ENCODE measurements around the gene LMAN2L. TPM values are rescaled to one million over a fixed set of nuclear protein-coding genes. Genes with fewer than 3 reads are reported as not detected.
A peak's percentile ranks its signal among the peaks of the same experiment; 100 is the strongest.

The LMAN2L gene
- total and polyA plus RNA-seq, 8 donors, result 5.4 to 15.8 (median 6.8) TPM

GRCh38 chr2:96703021-96703751 is 36.7 kb downstream of the LMAN2L start:
- Histone ChIP-seq H3K9me3 (no peaks in the 10 kb centered on the region), H3K4me1 (no peaks in the 10 kb centered on the region), H3K27me3 (no peaks in the 10 kb centered on the region), H3K4me3 (no peak overlapping the region), H3K36me3 (peaks cover 0 to 19% (median 15%) of the 10 kb centered on the region in 3 donors), H3K27ac (no peak overlapping the region)
- WGBS, 2 donors, result 97% methylated on average over 16 of the region's 16 CpGs
- DNase-seq (peak in 1 of 6 donors; percentile 30), ATAC-seq (no peak), FAIRE-seq (no peak)
- intact Hi-C loops (cut with DNase I), result no loop called here
- no peak for TF ChIP-seq CTCF (IDR thresholded peaks at IDR 0.05)

GRCh38 chr2:96702098-96702785 is 37.6 kb downstream of the LMAN2L start:
- DNase-seq (no peak), ATAC-seq (no peak), FAIRE-seq (no peak)
- no peaks in the 10 kb centered on the region for H3K4me1 ChIP-seq
- no peak for TF ChIP-seq CTCF (IDR thresholded peaks at IDR 0.05)
- H3K27me3 ChIP-seq, result no peaks in the 10 kb centered on the region
- 90 to 91% methylated on average over 17 of the region's 17 CpGs for WGBS, 2 donors
- H3K4me3 ChIP-seq, result no peak overlapping the region
- peaks cover 0 to 15% (median 10%) of the 10 kb centered on the region in 3 donors for H3K36me3 ChIP-seq
- intact Hi-C loops (cut with DNase I), result no loop called here
- no peak overlapping the region for H3K27ac ChIP-seq
- H3K9me3 ChIP-seq, result no peaks in the 10 kb centered on the region

GRCh38 chr2:96701636-96702035 is 38.2 kb downstream of the LMAN2L start:
- DNase-seq, result no peak
- no peak for TF ChIP-seq CTCF (IDR thresholded peaks at IDR 0.05)
- intact Hi-C loops (cut with DNase I), result no loop called here
- WGBS, 2 donors, result 93 to 99% methylated on average over 6 of the region's 6 CpGs
- Histone ChIP-seq H3K4me3 (no peak overlapping the region), H3K36me3 (peaks cover 0 to 9% (median 4%) of the 10 kb centered on the region in 3 donors), H3K4me1 (no peaks in the 10 kb centered on the region), H3K9me3 (no peaks in the 10 kb centered on the region), H3K27me3 (no peaks in the 10 kb centered on the region), H3K27ac (no peak overlapping the region)
- no peak for ATAC-seq
- no peak for FAIRE-seq

GRCh38 chr2:96700086-96700485 is 39.8 kb downstream of the LMAN2L start:
- no peak overlapping the region for H3K27ac ChIP-seq
- H3K4me1 ChIP-seq, result no peaks in the 10 kb centered on the region
- TF ChIP-seq CTCF (IDR thresholded peaks at IDR 0.05), result no peak
- H3K27me3 ChIP-seq, result no peaks in the 10 kb centered on the region
- H3K4me3 ChIP-seq, result no peak overlapping the region
- ATAC-seq, result no peak
- DNase-seq, result peak in 1 of 6 donors; percentile 10
- intact Hi-C loops (cut with DNase I), result no loop called here
- FAIRE-seq, result no peak
- no peaks in the 10 kb centered on the region for H3K9me3 ChIP-seq
- H3K36me3 ChIP-seq, result no peaks in the 10 kb centered on the region
- WGBS, 2 donors, result 94 to 96% methylated on average over 8 of the region's 8 CpGs

GRCh38 chr2:96699621-96700020 is 40.2 kb downstream of the LMAN2L start:
- DNase-seq (peak in 1 of 6 donors; percentile 6), ATAC-seq (peak in 1 of 4 donors; percentile 11), FAIRE-seq (no peak)
- Histone ChIP-seq H3K4me1 (no peaks in the 10 kb centered on the region), H3K4me3 (no peak overlapping the region), H3K27ac (no peak overlapping the region), H3K9me3 (no peaks in the 10 kb centered on the region), H3K27me3 (no peaks in the 10 kb centered on the region), H3K36me3 (no peaks in the 10 kb centered on the region)
- no peak for TF ChIP-seq CTCF (IDR thresholded peaks at IDR 0.05)
- intact Hi-C loops (cut with DNase I), result no loop called here
- WGBS, 2 donors, result 63 to 69% methylated on average over 9 of the region's 9 CpGs

All from pancreas (tissue), 10 donors.